ENCODE data around the gene NDUFA8. TPM values are rescaled to one million over a fixed set of nuclear protein-coding genes. Genes with fewer than 3 reads are reported as not detected.

NDUFA8 gene
- total RNA-seq, 3 donors from 2014 or later = 66.9 to 85.0 (median 69.1) TPM

- H3K4me3 ChIP-seq = no peak overlapping the region
- H3K36me3 ChIP-seq (ENCODE audit: low read depth) = no peaks in the 10 kb centered on the region
- no peak for TF ChIP-seq CTCF (IDR thresholded peaks at IDR 0.05)
- no peaks in the 10 kb centered on the region for H3K4me1 ChIP-seq (ENCODE audit: low read depth)
- intact Hi-C loops (cut with DNase I, micrococcal nuclease) = no loop called here
- ATAC-seq (no peak), DNase-seq (no peak)
- no peaks in the 10 kb centered on the region for H3K9me3 ChIP-seq
Measured at GRCh38 chr9:122172131-122172530, 12.6 kb upstream of the NDUFA8 start.

GRCh38 chr9:122168356-122168755 is 8.8 kb upstream of the NDUFA8 start:
- no peak for ATAC-seq
- no peaks in the 10 kb centered on the region for H3K4me1 ChIP-seq (ENCODE audit: low read depth)
- H3K4me3 ChIP-seq = no peak overlapping the region
- no peaks in the 10 kb centered on the region for H3K36me3 ChIP-seq (ENCODE audit: low read depth)
- intact Hi-C loops (cut with DNase I, micrococcal nuclease) = no loop called here
- TF ChIP-seq CTCF (IDR thresholded peaks at IDR 0.05) = no peak
- DNase-seq = no peak
- no peaks in the 10 kb centered on the region for H3K9me3 ChIP-seq

DNA sequence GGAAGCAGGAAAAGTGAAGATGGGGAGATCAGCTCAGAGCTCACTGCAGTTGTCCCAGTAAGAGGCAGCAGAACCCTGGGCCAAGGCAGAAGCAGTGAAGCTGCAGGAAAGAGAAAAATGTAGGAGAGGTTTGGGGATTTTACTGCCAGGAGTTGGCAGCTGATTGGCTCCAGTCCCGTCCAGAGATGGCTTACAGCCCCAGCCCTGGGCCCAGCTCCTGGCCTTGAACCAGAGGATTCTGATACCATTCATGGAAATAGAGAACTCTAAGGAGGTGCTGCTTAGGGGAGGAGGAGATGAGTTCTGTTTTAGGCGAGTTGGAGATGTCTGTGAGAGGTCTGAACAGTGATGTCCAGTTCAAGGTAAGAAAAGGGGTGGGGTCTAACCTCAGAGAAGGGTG is 4.7 kb upstream of the NDUFA8 start:
- intact Hi-C loops (cut with DNase I, micrococcal nuclease) = no loop called here
- no peaks in the 10 kb centered on the region for H3K4me1 ChIP-seq (ENCODE audit: low read depth)
- no peak for ATAC-seq

GRCh38 chr9:122162415-122162814 is 2.8 kb upstream of the NDUFA8 start:
- intact Hi-C loops (cut with DNase I, micrococcal nuclease) = no loop called here
- no peak for DNase-seq
- Histone ChIP-seq H3K9me3 (no peaks in the 10 kb centered on the region), H3K4me3 (no peak overlapping the region), H3K4me1 (ENCODE audit: low read depth) (peaks cover 6% of the 10 kb centered on the region), H3K36me3 (ENCODE audit: low read depth) (no peaks in the 10 kb centered on the region)
- no peak for TF ChIP-seq CTCF (IDR thresholded peaks at IDR 0.05)
- no peak for ATAC-seq

More for the DNA sequence above, 4.7 kb upstream of the NDUFA8 start:
- Histone ChIP-seq H3K9me3 (no peaks in the 10 kb centered on the region), H3K4me3 (no peak overlapping the region), H3K36me3 (ENCODE audit: low read depth) (no peaks in the 10 kb centered on the region)
- no peak for TF ChIP-seq CTCF (IDR thresholded peaks at IDR 0.05)
- no peak for DNase-seq

DNA sequence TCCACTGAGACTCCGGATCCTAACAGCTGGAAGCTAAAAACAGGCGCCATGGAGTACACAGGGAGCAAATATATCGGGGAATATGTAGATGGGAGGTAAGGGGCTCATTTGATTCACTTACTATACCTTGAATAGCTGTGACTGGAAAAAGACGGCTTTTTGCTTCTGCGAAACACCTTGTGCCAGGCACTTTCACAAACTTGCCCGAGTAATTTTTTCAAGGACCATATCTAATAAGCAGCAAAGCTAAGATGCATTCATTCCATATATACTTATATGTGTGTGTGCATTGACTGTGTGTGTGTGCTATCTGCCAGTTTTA is 307 bp upstream of the NDUFA8 start:
- Histone ChIP-seq H3K9me3 (no peaks in the 10 kb centered on the region), H3K4me3 (no peak overlapping the region), H3K4me1 (ENCODE audit: low read depth) (peaks cover 6% of the 10 kb centered on the region), H3K36me3 (ENCODE audit: low read depth) (no peaks in the 10 kb centered on the region)
- no peak for ATAC-seq
- intact Hi-C loops (cut with DNase I, micrococcal nuclease) = no loop called here
- TF ChIP-seq CTCF (IDR thresholded peaks at IDR 0.05) = no peak
- DNase-seq = no peak

- ATAC-seq (peak; percentile 48), DNase-seq (peak in 1 of 3 donors; percentile 46)
- TF ChIP-seq CTCF (IDR thresholded peaks at IDR 0.05) = no peak
- Histone ChIP-seq H3K9me3 (no peaks in the 10 kb centered on the region), H3K36me3 (ENCODE audit: low read depth) (no peaks in the 10 kb centered on the region), H3K4me3 (no peak overlapping the region), H3K4me1 (ENCODE audit: low read depth) (peaks cover 6% of the 10 kb centered on the region)
- intact Hi-C loops (cut with DNase I, micrococcal nuclease) = no loop called here
Measured at GRCh38 chr9:122158202-122158601, 1.4 kb downstream of the NDUFA8 start.
